ENCODE results near the gene STX18. TPM values are rescaled to one million over a fixed set of nuclear protein-coding genes. Genes with fewer than 3 reads are reported as not detected.

STX18 gene
- total RNA-seq, 1 donor from 2014 or later: 41.7 TPM

DNA sequence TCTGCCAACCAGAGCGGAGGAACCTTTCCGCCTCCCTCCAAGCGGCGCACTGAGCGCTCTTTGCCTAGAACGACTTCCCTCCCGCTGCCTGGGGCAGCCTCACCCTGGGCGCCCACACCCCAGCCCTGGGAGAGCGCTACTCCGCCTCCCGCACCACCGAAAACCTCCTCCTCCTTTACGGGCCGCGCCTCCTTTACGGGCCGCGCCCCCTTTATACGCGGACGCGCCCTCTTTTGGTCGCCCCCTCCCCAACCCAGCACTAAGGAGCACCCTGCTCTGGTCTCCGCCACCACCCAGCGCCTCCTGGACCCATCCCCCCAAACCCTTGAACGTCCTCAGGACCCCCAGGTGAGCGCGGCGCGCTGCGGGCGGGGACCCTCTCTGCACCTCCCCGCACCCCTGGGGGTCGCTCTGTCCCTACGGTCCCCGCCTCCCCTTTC lies 155.5 kb downstream of the STX18 start:
- peaks cover 2% of the 10 kb centered on the region for H3K36me3 Mint-ChIP-seq
- peaks cover 55% of the 10 kb centered on the region for H3K27me3 Mint-ChIP-seq (ENCODE audit: low read depth)
- peaks cover 9% of the 10 kb centered on the region for H3K4me1 Mint-ChIP-seq
- peak overlapping the region; percentile 82 for H3K4me3 Mint-ChIP-seq
- DNase-seq (ENCODE audit: low spot score in 2 of 2, unreplicated experiment in 2 of 2): peak in 1 of 2 experiments; percentile 51
- TF ChIP-seq, protein P1, sequence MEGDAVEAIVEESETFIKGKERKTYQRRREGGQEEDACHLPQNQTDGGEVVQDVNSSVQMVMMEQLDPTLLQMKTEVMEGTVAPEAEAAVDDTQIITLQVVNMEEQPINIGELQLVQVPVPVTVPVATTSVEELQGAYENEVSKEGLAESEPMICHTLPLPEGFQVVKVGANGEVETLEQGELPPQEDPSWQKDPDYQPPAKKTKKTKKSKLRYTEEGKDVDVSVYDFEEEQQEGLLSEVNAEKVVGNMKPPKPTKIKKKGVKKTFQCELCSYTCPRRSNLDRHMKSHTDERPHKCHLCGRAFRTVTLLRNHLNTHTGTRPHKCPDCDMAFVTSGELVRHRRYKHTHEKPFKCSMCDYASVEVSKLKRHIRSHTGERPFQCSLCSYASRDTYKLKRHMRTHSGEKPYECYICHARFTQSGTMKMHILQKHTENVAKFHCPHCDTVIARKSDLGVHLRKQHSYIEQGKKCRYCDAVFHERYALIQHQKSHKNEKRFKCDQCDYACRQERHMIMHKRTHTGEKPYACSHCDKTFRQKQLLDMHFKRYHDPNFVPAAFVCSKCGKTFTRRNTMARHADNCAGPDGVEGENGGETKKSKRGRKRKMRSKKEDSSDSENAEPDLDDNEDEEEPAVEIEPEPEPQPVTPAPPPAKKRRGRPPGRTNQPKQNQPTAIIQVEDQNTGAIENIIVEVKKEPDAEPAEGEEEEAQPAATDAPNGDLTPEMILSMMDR (IDR thresholded peaks at IDR 0.05; ENCODE audit: unreplicated experiment): no peak
- no peak overlapping the region for H3K27ac Mint-ChIP-seq
- no peaks in the 10 kb centered on the region for H3K9me3 Mint-ChIP-seq

DNA sequence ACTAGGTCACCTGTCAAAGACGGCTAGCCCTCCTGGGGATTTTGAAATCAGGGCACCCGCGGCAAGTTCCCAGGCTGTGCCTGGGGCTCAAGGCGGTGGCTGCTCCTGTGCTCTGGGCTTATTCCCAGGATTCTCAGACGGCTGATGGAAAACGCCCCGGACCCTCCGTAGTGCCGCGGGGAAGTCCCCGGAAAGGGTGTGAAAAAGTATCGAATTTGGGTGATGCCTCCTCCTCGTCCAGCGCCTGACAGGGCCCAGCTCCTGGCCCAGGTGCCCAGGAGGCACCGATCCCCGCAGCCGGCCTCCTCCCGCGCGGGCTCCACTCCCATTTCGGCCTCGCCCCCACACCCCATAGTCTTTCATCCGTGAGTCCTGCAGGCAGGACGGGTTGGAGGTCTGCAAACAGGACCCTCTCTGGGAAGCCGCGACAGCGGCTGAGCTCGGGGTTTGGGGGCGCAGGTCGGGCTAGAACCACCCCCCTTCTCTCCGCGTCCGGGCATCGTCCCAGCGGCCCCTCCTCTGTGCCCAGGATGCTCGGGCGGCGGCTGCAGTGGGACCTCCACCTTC lies 156.0 kb downstream of the STX18 start:
- H3K4me1 Mint-ChIP-seq: peaks cover 9% of the 10 kb centered on the region
- peak overlapping the region; percentile 82 for H3K4me3 Mint-ChIP-seq
- H3K36me3 Mint-ChIP-seq: no peaks in the 10 kb centered on the region
- H3K9me3 Mint-ChIP-seq: no peaks in the 10 kb centered on the region
- H3K27me3 Mint-ChIP-seq (ENCODE audit: low read depth): peaks cover 60% of the 10 kb centered on the region
- no peak overlapping the region for H3K27ac Mint-ChIP-seq
- DNase-seq (ENCODE audit: low spot score in 2 of 2, unreplicated experiment in 2 of 2): no peak
- TF ChIP-seq, protein P1 (IDR thresholded peaks at IDR 0.05; ENCODE audit: unreplicated experiment): no peak

DNA sequence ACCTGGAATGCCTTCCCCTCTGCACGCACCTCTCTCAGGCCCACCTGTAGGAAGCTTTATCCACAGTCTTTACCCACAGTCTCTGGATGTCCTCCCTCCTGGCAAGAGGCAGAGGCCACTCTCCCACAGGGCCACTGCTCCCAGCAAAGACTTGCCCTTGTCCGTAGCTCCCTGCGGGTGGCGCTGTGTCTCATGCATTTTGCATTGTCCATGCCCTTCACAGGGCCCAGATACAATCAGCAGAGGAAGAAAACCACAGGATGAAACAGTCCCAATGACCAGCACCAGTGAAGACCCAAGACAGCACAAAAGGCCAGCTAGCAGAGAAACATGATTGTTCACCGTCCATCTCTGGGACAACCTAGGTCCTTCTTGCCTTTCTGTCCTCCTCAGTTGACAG lies 157.0 kb downstream of the STX18 start:
- no peak for DNase-seq (ENCODE audit: low spot score in 2 of 2, unreplicated experiment in 2 of 2)
- peaks cover 9% of the 10 kb centered on the region for H3K4me1 Mint-ChIP-seq
- no peak overlapping the region for H3K27ac Mint-ChIP-seq
- peaks cover 67% of the 10 kb centered on the region for H3K27me3 Mint-ChIP-seq (ENCODE audit: low read depth)
- TF ChIP-seq, protein P1 (IDR thresholded peaks at IDR 0.05; ENCODE audit: unreplicated experiment): no peak
- no peaks in the 10 kb centered on the region for H3K36me3 Mint-ChIP-seq
- H3K9me3 Mint-ChIP-seq: no peaks in the 10 kb centered on the region
- H3K4me3 Mint-ChIP-seq: peak overlapping the region; percentile 56

DNA sequence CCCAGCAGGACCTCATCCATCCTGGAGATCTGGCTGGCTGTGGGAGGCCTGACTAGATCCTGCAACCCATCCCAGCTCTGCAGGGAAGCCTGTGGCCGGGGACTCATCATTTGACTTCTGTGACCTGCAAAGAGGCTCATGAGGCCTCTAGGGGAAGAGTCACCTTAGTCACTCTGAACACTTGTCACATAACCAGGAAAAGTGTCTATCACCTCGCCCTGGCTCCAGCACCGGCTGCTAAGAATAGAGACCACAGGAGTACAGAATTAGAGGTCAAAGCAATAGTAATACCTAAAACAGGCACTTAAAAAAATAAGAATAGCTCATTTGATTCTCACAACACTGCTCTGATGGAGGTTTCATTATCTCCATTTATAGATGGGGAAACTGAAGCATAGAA lies 158.8 kb downstream of the STX18 start:
- Mint-ChIP-seq H3K36me3 (no peaks in the 10 kb centered on the region), H3K27ac (no peak overlapping the region), H3K4me1 (peaks cover 5% of the 10 kb centered on the region), H3K9me3 (no peaks in the 10 kb centered on the region), H3K27me3 (ENCODE audit: low read depth) (peaks cover 66% of the 10 kb centered on the region), H3K4me3 (no peak overlapping the region)
- TF ChIP-seq, protein P1 (IDR thresholded peaks at IDR 0.05; ENCODE audit: unreplicated experiment): no peak
- DNase-seq (ENCODE audit: low spot score in 2 of 2, unreplicated experiment in 2 of 2): no peak

DNA sequence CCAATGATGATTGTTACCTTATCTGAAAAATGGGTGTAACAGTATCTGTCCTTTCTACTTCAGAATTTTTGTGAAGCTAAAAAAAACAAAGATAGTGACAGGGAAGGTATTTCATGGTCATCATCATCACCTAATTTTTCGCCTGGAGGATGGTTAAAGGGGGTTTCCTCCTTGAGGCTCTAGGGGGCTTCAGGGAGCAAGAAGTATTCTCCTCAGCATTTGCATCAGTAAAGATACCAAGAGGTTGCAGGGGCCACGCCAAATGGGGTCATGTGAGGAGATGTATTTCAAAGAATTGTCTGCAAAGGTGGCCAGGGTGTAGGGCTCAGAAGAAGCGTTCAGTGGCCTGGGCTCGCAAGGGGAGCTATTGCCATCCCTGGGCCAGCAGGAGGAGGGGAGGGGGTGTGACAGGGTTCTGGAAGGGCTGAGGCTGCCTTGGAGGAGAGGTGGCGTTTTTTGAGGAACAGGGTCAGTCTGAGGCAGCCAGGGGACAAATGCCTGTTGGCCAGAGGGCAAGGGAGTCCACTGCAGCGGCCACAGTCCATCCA lies 162.2 kb downstream of the STX18 start:
- Mint-ChIP-seq H3K9me3 (peaks cover 4% of the 10 kb centered on the region), H3K4me3 (no peak overlapping the region), H3K27ac (no peak overlapping the region), H3K4me1 (no peaks in the 10 kb centered on the region), H3K36me3 (no peaks in the 10 kb centered on the region), H3K27me3 (ENCODE audit: low read depth) (peaks cover 64% of the 10 kb centered on the region)
- DNase-seq (ENCODE audit: low spot score in 2 of 2, unreplicated experiment in 2 of 2): no peak
- TF ChIP-seq, protein P1 (IDR thresholded peaks at IDR 0.05; ENCODE audit: unreplicated experiment): no peak

Measured in mesothelial cell of epicardium (in vitro differentiated cells).